NCI-H1105 treated with DMSO at 0.1 percent for 48 hours (cell line): ENCODE results near the gene CBX2.
"Not testable (repeated sequence)": the region's sequence is repeated elsewhere in the genome, so short reads cannot be mapped to it uniquely, and the experiment has no call there.

ENCODE experiments used
- DNase-seq: peaks from one replicate; lab custom pipeline; 2025; lab: John Stamatoyannopoulos, UW

The CBX2 gene

GRCh38 chr17:79742951-79743476 lies 34.9 kb upstream of the CBX2 start:
- DNase-seq: no peak

DNA sequence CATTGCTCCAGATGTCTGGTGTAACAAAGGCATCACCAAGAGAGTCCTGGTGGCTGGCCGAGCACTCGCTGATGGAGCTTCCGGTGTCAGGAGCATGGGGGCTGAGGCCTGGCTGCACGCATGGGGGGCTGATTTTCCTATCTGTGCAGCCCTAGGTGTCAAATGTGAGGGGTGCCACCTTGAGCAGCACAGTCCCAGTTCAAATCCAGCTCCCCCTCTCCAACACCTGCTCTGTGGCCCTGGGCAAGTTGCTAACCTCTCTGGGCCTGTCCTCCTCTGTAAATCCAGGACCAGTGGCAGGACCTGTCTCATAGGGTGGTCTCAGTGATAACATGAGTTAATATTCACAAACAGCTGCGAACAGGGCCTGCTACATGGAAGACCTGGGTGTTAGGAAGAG lies 34.3 kb upstream of the CBX2 start:
- no peak for DNase-seq

GRCh38 chr17:79745641-79746105 lies 32.3 kb upstream of the CBX2 start:
- DNase-seq: no peak

DNA sequence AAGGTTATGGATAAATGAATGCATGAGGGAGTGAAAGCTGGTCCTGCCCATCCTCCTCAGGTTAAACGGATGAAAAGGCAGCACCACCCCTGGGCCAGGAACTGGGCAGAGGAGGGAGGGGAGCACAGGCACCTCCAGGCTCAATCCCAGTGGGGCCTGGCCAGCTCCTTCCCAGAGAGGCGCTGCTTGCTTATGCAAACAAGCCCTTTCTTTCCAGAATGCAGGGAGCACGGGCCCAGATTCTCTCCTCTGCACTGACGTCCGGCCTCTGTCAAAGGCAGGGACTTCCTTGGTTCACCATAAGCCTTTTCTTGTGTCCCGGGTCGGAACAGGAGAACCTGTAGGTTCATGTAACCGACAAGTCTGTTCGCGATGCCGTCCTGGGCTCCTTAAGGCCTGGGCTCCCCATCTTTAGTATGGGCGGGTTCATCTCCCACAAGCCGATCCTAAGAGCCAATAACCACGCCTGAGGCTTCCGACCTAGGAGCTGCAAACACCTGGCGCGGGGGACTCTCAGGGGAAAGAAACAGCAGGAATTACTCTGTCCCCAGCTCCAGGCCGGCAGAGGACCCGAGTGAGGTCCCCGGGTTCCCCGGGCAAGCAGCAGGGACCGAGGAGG lies 30.9 kb upstream of the CBX2 start:
- DNase-seq: no peak

- DNase-seq: peak; percentile 48
Observed at GRCh38 chr17:79747508-79748294, 30.2 kb upstream of the CBX2 start.

- no peak for DNase-seq
Observed at GRCh38 chr17:79748295-79749099, 29.5 kb upstream of the CBX2 start.

GRCh38 chr17:79749156-79749815 lies 28.7 kb upstream of the CBX2 start:
- no peak for DNase-seq

DNA sequence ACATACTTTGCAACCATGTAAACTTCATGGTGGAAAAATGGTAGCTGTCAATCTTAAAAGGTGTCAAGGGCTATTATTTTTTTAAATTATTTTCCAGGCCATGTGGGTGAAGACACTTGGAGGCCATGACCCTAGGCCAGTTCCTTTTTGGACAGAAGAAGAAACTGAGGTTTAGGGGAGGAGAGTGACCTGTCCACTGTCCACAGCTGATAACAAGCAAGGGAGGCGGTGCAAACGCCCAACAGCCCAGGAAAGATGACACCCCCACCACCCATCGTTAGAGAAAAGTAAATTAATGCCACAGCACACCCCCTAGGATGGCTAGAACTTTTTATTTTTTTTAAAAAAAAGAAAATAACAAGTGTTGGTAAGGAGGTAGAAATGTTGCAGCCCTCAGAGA lies 28.0 kb upstream of the CBX2 start:
- DNase-seq: no peak

GRCh38 chr17:79750650-79751545 lies 27.1 kb upstream of the CBX2 start:
- DNase-seq: no peak

GRCh38 chr17:79752175-79752574 lies 25.8 kb upstream of the CBX2 start:
- no peak for DNase-seq

- no peak for DNase-seq
Observed at GRCh38 chr17:79754370-79754769, 23.6 kb upstream of the CBX2 start.

- not testable (repeated sequence) for DNase-seq
Observed at GRCh38 chr17:79754903-79755302, 23.0 kb upstream of the CBX2 start.

- DNase-seq: no peak
Observed at GRCh38 chr17:79755591-79755990, 22.4 kb upstream of the CBX2 start.

GRCh38 chr17:79757140-79757745 lies 20.7 kb upstream of the CBX2 start:
- no peak for DNase-seq

- DNase-seq: no peak
Observed at GRCh38 chr17:79758271-79758670, 19.7 kb upstream of the CBX2 start.

DNA sequence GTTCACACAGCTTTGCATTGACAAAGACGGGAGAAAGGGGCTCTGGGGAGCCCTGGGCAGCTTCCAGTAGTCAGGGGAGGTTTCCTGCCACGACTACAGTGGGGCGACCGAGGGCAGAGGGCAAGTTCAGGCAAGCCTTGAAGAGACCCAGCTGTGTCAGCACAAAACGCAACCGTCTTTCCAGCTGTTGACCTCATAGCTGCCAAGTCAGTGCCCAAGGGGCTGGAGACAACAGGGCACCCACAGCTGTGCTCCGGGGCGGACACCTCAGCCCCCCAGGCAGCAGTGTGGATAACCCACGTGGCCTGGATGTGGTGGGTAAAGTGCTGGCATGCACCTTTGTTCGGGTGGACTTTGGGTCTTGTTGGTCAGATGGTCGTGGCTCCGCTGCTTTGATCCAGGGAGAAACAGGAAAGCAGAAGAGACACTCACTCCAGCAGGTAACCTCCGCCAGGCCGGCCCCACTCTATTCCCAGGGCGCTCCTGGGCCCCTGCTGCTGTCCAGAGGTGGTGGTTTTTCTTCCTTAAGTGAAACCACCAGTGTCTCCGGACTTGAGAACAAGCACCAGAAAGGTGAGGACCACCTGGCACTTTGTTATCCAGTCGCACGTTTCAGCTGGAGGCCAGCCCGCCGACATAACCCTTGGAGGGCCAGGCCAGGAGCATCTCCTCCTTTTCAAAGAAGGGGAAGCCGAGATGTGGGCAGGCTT lies 17.6 kb upstream of the CBX2 start:
- peak; percentile 3 for DNase-seq

DNA sequence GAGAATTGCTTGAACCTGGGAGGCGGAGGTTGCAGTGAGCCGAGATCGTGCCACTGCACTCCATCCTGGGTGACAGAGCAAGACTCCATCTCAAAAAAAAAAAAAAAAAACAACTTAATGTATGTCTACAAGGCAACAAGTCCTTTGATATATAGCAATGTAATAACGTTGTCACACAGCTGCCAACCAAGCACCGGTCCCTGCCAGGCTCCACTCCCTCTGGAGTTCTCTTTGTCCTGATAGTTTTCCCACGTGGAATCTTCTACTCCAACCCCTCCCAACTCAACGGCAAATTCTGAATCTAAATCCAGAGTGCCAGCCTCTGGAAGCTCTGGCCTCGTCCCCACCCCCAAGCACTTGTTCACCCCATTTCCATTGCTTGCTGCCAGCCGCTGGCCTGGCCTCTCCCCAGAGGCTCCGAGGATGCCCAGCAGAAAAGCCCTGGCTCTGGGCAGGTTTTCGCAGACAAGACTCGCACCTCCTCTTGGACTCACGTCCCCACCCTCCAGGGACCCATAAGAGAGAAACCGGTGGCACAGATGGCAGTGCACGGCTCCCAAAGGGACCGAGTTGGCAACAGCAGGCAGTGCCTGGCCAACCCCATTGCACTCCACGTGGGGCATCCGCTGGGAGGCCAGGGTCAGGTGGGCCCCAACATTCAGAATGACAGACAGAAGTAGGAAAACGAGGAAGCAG lies 15.9 kb upstream of the CBX2 start:
- no peak for DNase-seq

DNA sequence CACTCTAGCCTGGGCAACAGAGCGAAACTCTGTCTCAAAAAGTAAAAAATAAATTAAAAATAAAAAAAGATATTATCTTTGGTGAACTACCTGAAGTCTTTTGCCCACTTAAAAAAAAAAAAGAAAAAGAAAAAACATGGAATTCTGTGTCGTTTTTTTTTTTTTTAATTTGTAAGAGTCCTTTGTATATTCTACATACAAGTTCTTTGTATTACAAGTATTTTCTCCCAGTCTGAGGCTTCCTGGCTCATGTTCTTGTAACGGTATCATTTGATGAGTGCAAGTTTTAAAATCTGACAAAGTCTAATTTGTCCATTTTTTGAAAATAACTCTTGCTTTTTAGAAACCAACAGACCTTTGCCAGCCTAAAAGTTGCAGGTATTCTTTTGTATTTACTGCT lies 12.2 kb upstream of the CBX2 start:
- DNase-seq: no peak
